Germinal center (tissue), 1 donor: ENCODE results near the gene SLC4A4.

Experiments
- DNase-seq: peaks from one replicate; pipeline ENCODE4 v3.0.0; 2012; ENCODE audit warnings: mixed read lengths, low spot score

SLC4A4 gene

DNA sequence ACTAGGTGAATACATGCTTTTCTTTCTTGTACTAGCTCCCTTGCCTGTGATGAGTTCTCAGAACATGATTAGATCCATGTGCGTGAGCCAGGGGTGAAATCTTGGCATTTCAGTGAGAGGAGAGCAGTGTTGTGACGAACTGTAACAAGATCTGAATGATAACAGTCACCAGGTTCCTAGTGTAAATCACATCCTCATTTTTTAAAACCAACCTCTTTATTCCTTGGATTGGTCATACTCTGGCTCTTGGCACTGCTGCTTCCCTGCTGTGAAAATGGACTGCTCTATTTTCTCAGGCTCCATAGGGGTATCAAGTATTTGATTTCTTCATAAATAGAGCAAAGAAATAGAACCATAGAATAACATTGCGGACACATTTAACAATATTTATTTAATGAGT lies 206.3 kb downstream of the SLC4A4 start:
- no peak for DNase-seq

DNA sequence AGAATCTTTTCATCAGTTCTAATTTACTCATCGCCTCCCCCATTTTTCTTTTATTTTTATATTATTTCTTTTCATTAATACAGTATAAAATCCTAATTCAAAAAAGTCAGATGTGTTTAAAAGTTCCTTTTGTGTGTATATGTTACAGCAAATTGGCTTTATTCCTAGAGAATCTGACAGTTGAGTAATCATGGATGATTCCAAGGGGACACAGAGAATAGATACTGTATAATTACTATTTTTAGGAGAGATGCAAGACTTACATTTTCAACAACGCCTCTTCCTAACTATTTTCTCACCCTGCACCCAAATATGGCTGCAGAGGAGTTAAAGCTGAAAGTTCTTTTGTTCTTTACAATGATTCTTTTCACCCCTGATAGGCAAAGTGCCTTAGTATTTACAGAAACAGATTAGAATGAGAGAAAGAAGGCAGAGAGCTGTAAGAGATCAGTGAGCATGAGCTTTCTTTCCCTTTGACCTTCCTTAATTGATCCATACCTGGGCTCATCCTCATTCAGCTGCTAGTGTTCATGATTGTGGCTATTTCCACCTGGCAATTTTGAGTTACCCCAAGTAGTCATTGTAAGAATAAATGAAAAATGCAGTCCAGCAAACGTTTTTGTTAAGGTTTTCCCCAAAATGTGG lies 210.8 kb downstream of the SLC4A4 start:
- no peak for DNase-seq

DNA sequence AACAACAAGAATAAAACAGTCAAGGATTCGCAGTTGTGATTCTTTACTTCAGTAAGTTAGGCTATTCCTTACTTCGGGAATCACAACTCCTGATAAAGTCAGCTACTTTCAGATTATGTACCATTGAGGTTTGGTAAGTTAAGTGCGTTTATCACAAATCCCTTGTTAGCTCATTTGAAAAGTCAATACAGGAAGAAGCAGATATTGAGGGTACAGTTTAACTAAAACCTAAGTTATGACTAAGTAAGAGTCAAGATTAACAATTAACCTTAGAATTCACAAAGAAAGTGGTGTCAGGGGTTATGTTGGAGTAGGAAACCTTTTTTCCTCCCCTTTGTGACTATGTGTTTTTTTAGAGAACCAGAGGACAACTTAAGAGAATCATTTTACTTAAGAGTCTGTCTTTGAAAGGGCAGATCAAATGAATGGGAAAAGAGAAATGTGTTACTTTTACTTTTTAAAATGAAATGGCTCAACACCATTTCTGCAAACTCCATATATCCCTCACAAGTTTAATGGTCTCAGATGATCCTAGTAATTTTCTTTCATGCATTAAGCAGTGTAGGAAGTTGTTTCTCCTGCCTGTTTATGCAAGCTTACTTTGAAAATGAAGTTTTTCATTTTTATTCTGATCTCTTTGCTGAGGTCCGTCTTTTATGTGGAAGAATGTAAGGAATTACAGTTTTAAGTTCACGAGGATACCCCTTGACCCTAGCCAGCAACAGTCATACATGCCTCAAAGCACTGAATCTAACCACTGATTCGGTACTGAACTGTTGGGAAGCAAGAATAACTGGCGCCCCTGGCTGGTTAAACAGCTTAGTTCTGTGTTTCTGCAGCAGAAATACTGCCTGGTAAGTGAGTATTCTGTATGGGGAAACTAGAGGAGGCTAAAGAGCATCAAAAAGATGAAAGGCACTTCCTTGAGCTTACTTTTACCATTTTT lies 211.7 kb downstream of the SLC4A4 start:
- DNase-seq: no peak

DNA sequence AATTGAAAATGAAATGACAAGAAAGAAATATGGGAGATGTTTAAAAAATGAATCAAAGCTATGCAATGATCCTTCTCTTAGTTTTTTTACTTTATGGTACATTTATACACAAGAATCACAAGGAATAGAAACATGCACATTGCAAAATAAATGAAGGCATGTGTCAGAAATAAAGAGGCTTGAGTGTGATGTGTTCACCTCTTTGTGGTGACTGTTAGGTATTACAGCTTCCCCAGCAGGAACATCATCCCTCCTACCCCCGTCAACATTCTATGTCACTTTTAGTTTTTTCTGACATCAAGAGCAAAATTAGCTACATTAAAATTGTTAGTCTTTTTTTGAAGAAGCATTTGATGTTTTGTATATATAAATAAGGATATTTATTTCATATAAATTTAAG lies 214.8 kb downstream of the SLC4A4 start:
- DNase-seq: no peak

DNA sequence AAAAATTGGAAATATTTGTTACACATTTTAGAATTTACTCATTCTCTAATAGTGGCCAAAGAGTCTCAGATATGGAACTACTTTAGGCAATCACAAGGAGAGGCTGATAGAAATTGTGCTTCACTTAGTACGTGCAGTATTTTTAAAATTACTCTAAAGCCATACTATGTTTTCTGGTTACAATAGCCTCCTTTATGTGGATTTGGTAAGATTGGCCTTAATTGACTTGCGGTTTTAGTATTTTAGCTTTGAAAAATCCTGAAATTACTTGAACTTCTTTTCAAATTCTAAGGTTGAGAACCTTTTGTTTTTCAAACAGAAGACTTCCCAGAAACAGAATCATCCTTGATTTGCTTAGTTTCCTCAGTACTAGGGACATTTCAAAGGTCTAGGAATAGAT lies 215.2 kb downstream of the SLC4A4 start:
- no peak for DNase-seq

DNA sequence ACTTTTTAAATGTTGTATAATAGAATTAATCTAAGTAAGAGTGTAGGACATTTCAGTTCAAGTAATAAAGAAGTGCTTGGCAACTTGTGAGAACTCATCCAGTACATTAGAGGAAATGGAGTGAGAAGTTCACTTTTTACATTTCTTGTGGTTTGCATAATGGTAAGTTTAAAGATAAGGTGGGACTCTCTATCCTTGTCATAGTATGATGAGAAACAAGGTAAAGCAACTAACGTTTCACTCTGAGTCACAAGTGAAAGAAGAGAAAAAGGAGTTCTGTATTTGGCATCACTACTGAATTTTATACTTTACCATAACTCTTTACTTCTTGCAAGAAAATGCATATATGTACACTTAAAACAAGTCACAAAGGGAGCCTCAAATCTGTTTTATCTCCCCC lies 219.4 kb downstream of the SLC4A4 start:
- no peak for DNase-seq

DNA sequence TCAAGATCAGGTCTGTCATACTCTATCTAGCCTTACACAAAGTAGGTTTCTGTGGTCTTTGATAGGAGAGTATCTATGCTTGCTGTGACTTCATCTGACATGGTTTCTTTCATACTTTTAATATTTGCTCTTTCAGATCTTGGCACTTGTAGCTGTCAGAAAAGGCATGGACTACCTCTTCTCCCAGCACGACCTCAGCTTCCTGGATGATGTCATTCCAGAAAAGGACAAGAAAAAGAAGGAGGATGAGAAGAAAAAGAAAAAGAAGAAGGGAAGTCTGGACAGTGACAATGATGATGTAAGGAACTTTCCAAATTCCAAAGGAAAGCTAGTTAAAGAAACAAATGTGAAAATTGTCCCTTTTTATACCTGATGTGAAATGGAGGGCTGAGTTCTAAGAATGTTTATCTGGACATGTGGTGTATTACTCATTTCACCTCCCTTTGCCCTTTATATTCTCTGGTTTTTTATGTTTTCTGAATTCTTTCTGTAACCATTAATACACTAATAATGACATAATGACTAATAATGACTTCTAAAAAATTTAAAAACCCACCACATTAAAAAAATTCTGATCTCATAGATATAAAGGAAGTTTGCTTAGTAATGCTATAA lies 221.2 kb downstream of the SLC4A4 start:
- no peak for DNase-seq

DNA sequence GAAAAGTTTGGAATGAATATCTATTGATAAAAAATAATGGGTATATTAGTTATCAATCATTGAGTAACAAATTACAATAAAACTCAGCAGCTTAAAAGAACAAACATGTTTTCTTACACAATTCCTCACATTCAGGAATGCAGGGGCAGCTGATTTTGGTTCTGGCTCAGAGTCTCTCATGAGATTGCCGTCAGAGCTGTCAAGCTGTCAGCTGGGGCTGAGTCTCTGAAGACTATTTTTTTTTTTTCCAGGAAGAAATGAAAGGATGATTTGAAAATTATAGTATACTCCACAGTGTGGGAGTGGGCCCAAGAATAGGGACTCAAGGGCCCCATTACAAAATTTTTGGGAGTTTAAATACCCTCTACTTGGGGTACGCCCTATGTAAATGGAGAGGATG lies 226.0 kb downstream of the SLC4A4 start:
- no peak for DNase-seq

DNA sequence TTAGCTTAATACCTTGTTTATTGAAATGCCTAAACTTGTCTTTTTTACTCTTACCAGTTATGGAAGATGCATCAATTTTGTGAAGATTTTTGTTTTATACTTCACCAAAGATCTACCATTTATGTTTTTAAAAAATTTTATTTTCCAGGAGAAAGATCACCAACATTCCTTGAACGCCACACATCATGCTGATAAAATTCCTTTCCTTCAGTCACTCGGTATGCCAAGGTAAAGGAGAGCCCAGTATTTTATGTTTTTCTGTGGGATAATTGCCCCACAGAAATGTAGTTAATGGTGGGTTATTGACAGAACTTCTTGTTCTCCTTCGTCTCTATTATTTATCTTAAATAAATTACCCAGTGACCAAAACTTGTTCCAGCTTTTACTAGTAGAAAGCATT lies 228.0 kb downstream of the SLC4A4 start:
- no peak for DNase-seq

DNA sequence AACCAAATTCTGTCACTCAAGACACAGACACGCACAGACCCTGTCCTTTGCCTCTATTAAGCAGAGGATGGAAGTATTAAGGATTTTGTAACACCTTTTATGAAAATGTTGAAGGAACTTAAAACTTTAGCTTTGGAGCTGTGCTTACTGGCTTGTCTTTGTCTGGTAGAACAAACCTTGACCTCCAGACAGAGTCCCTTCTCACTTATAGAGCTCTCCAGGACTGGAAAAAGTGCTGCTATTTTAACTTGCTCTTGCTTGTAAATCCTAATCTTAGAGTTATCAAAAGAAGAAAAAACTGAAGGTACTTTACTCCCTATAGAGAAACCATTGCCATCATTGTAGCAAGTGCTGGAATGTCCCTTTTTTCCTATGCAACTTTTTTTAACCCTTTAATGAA lies 229.3 kb downstream of the SLC4A4 start:
- DNase-seq: no peak

DNA sequence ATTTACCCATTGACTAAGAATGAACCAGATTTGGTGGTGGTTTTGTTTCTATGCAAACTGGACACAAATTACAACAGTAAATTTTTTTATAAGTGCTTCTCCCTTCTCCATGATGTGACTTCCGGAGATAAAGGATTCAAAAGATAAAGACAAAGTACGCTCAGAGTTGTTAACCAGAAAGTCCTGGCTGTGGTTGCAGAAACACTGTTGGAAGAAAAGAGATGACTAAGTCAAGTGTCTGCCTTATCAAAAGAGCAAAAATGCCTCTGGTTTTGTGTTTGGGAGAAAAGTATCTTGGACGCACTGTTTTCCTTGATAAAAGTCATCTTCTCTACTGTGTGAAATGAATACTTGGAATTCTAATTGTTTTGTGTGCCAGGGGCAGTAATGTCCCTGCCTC lies 231.7 kb downstream of the SLC4A4 start:
- no peak for DNase-seq

DNA sequence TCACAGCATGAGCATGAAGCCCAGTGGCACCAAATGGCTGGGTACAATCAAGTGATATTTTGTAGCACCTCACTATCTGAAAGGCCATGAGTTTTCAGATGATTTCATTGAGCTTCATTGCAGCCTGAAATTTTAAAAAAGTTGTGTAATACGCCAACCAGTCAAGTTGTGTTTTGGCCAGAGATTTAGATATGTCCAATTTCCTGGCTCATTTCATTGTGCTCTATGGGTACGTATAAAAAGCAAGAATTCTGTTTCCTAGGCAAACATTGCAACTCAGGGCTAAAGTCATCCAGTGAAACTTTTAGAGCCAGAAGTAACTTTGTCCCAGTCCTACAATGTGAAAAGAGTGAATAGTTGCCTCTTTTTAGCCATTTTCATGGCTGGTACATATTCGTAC lies 232.5 kb downstream of the SLC4A4 start:
- DNase-seq: no peak

DNA sequence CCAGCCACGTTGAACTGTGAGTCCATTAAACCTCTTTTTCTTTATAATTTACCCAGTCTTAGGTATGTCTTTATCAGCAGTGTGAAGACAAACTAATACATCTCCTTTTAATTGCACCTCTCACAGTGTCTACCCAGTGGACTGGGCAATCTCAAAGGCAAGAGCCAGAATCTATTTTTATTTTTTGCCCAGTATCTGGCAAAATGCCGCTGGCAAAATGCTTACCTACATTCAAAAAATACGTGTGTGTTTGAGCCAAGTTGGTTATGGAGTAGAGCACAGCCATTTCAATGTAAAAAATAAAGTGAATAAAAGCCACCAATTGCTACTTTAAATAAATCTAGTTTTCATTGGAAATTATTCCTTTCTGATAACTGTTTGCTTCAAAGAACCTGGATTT lies 245.2 kb downstream of the SLC4A4 start:
- no peak for DNase-seq

DNA sequence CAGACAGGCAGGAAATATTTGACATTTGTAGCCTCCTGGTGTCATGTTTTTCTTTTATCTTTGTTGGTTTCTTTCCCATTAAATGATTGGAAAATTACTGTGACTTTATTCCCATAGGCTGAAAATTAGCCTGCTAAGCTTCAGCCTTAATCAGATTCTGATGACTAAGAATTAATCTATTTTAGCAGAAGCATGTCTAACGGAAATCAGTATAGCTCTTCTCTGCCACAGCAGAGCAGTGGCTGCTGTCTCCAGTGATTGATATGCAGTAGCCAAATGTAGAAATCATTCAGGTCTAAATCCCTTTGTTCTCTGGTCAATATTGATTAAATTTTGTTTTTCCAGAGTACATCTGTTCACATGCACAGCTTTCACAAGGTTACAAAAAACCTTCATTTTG lies 245.8 kb downstream of the SLC4A4 start:
- no peak for DNase-seq

DNA sequence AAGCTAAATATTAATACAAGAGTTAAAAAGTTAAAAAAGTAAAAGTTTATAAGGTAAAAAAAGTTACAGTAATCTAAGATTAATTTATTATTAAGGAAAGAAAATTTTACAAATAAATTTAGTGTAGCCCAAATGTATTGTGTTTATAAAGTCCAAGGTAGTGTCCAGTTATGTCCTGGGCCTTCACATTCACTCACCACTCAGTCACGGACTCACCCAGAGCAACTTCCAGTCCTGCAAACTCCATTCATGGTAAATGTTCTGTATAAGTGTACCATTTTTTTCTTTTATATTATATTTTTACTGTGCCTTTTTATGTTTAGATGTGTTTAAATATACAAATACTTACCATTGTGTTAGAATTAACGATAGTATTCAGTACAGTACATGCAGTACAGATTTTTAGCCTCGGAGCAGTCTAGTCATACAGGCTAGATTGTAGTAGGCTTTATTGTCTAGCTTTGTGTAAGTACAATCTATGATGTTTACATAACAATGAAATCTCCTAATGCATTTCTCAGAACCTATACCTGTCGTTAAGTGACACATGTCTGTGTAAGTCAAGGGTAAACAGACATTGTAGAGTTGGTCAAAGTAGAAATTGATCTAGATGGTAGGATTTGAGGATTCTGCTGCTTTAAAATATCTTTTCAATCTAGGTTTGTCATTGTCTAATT lies 247.4 kb downstream of the SLC4A4 start:
- DNase-seq: no peak

DNA sequence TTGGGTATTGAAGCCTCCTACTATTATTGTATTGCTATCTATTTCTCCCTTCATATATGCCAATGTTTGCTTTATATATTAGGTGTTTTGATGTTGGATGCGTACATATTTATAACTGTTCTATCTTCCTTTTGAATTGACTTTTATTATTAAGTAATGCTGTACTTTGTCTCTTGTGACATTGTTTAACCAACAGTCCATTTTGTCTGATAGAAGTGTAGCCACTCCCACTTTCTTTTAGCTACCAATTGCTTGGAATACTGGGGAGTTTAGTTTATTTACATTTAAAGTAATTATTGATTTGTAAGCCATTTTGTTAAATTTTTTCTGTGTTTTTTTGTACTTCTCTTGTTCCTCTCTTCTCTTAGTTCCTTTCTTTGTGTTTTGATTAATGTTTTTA lies 249.2 kb downstream of the SLC4A4 start:
- DNase-seq: no peak

DNA sequence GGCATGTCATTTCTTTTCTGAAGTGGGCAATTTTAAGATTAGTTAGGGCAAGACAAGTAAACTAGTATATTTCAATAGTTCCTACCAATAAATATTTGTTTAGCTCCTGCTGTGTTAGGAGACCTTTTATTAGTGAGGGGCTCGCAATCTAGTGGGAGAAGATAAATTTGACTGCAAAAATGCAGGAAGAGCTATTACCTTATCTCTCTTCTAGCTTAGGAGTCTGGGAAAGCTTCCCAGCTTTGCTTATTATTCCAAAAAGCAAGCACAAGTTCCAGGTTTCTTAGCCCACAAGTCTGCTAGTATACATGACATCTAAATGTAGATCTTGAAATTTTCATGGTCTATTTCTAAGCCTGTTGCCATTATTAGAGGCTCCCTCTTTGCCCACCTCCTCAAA lies 254.0 kb downstream of the SLC4A4 start:
- DNase-seq: no peak

DNA sequence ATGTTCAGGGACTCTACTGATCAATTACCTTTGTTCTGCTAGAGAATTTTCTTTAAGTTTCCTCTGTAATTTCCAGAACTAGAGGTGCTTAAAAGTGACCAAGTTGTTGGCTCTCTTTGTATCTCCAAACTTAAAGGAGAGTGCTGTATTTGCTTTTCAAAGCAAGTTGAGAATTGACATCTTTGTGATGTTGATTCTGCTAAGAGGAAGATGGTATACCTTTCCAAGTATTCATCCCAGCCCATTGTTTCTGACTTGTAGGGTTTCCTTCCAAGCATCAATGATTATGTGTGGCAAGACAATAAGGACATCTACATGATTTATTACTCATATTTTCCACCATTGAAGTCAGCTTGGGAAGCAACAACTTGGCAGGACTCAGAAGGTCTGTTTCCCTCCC lies 254.5 kb downstream of the SLC4A4 start:
- no peak for DNase-seq

DNA sequence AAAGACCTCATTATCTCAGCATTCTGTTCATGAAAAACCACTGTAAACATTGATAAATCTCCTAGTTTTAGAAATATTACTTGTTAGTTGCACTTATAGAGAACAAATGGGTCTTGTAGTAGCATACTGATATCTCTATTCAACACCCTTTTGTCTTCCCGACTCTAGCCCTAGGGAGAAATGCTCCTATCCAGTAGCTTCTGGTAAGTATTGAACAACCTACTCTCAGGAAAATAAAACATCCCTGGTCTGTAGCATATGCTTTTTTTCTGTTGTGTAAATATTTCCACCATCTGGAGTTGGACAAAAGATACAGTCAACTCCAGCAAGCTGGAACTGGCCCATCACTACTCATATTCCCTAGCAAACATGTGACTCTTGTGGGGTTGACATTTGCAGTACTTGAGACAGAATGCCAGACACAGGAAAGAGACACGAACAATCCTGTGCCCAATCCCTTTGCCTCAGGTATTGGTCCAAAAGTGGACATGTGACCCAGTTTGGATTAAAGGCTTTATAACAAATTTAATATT lies 256.8 kb downstream of the SLC4A4 start:
- no peak for DNase-seq

DNA sequence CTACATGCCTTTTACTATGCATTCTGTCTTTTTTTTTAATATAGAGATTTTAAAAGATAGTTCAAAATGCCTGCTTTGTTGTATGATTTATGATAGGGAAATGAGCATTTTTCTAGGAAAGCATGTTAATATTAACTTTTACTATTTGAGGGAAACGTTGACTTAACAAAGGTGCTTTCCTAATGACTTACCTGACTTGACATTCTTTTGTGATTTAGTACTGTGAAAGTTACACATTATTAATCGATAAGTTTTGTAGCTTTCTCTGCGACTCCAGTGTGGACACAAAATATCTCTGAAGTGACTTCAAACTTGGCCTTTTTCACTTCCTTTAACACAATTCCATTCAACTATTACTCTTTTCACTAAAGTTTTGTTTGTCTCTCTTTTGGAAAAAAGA lies 260.8 kb downstream of the SLC4A4 start:
- DNase-seq: no peak

DNA sequence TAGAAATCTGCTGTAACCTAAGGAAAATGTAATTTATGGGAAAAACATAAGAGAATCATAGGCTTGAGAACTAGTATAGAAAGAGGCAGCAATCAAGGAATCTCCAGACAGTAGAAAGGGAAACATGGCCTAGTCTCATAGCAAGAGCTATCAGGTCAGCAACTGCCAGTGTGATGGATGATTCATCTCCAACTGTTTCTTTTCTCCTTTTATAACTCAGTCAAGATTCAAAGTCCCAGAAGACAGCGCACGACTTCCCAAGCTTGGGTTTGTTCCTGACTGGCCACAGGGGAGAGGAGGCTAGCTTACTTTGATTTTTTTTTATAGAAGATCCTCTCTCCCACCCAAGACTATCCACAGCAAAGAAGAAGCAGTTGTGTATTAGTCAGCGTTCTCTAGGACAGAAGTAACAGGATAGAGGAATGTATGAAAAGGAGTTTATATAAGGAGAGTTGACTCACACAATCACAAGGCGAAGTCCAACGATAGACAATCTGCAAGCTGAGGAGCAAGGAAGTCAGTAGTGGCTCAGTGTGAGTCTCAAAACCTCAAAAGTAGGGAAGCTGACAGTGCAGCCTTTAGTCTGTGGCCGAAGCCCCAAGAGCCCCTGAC lies 263.6 kb downstream of the SLC4A4 start:
- DNase-seq: no peak

DNA sequence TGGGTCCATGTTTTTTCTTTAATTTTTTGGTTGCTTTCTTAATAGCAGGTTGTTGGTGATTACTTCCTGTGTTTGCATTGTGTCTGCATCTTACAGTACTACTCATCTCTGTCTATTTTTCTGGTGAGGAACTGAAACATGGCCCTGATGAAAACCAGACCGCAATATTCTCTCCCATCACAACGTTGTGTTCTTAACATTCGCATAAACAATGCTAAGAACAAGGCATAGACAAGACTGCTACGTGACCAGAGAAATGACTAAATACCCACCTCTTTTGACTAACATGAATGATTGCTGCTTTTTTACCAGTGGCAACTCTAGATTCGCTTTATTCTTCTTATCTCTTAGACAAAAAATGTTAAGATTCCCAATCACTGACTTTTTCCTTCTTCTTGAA lies 266.0 kb downstream of the SLC4A4 start:
- DNase-seq: no peak
